Activated B cell treated with CpG ODN at 0.5 μM for 24 hours (primary cell): ENCODE results near the gene GPATCH2. TPM values are rescaled to one million over a fixed set of nuclear protein-coding genes. Genes with fewer than 3 reads are reported as not detected.

ENCODE experiments used
- ATAC-seq: fragments of 200-7000 bp; cut with Tn5 transposase; one replicate; pipeline ENCODE4 v1.10.0; 2021; ENCODE audit warnings: low read depth, mild to moderate bottlenecking, moderate library complexity
- CTCF ChIA-PET: fragments of 350-600 bp; sonication (Branson Sonifier 250); formaldehyde crosslinking; loops from one replicate; lab custom pipeline; 2021; ENCODE audit warnings: antibody characterized with exemption; lab: Charles Lee
- POLR2A ChIA-PET: fragments of 350-600 bp; sonication (Branson Sonifier 250); formaldehyde crosslinking; loops from one replicate; lab custom pipeline; 2021; ENCODE audit warnings: antibody characterized with exemption; lab: Charles Lee
- DNase-seq: peaks from one replicate; pipeline ENCODE4 v3.0.0; 2022
- H3K27ac Mint-ChIP-seq: one replicate; pipeline ENCODE4 v1.8.0; 2020; ENCODE audit warnings: mixed read lengths
- H3K27me3 Mint-ChIP-seq: one replicate; pipeline ENCODE4 v1.8.0; 2021; ENCODE audit warnings: mixed read lengths
- H3K36me3 Mint-ChIP-seq: one replicate; pipeline ENCODE4 v1.8.0; 2021; ENCODE audit warnings: low read depth, mixed read lengths
- H3K4me1 Mint-ChIP-seq: one replicate; pipeline ENCODE4 v1.8.0; 2021; ENCODE audit warnings: mixed read lengths
- H3K4me3 Mint-ChIP-seq: one replicate; pipeline ENCODE4 v1.8.0; 2020; ENCODE audit warnings: mild to moderate bottlenecking, mixed read lengths
- H3K9me3 Mint-ChIP-seq: one replicate; pipeline ENCODE4 v1.8.0; 2020; ENCODE audit warnings: mixed read lengths
- CTCF ChIP-seq: fragments of 200-600 bp; IDR thresholded peaks from one replicate; pipeline ENCODE4 v1.8.0; 2022; ENCODE audit warnings: antibody characterized with exemption, mild to moderate bottlenecking
- intact Hi-C: fragments of 100-400 bp; cut with micrococcal nuclease; formaldehyde crosslinking; loops from one replicate; pipeline ENCODE4 v1.15.1; 2024
- total RNA-seq: library from RNA; stranded (reverse); gene quantifications from 2 replicates; pipeline ENCODE4 v1.2.3, GENCODE V29; 2022

The GPATCH2 gene
- total RNA-seq, 1 donor from 2014 or later, result 17.5 TPM

- CTCF ChIA-PET, result no interaction called here
- Mint-ChIP-seq H3K27ac (no peak overlapping the region), H3K4me1 (no peaks in the 10 kb centered on the region), H3K4me3 (no peak overlapping the region), H3K36me3 (no peaks in the 10 kb centered on the region), H3K27me3 (no peaks in the 10 kb centered on the region), H3K9me3 (no peaks in the 10 kb centered on the region)
- TF ChIP-seq CTCF, result no peak
- POLR2A ChIA-PET, result no interaction called here
- intact Hi-C loops, result no loop called here
- no peak for DNase-seq
- ATAC-seq, result no peak
Measured at GRCh38 chr1:217534566-217534965, 96.3 kb downstream of the GPATCH2 start.

GRCh38 chr1:217528271-217528670, 102.6 kb downstream of the GPATCH2 start:
- no peak for DNase-seq
- H3K27me3 Mint-ChIP-seq, result no peaks in the 10 kb centered on the region
- no peak for TF ChIP-seq CTCF
- no peaks in the 10 kb centered on the region for H3K4me1 Mint-ChIP-seq
- no peak overlapping the region for H3K27ac Mint-ChIP-seq
- no peaks in the 10 kb centered on the region for H3K9me3 Mint-ChIP-seq
- no peak overlapping the region for H3K4me3 Mint-ChIP-seq
- intact Hi-C loops, result no loop called here
- ATAC-seq, result no peak
- ChIA-PET POLR2A (no interaction called here), CTCF (no interaction called here)
- peaks cover 2% of the 10 kb centered on the region for H3K36me3 Mint-ChIP-seq

GRCh38 chr1:217527151-217527550, 103.7 kb downstream of the GPATCH2 start:
- no peak overlapping the region for H3K4me3 Mint-ChIP-seq
- ATAC-seq, result no peak
- H3K36me3 Mint-ChIP-seq, result peaks cover 2% of the 10 kb centered on the region
- TF ChIP-seq CTCF, result no peak
- CTCF ChIA-PET, result no interaction called here
- no peaks in the 10 kb centered on the region for H3K9me3 Mint-ChIP-seq
- DNase-seq, result no peak
- H3K27me3 Mint-ChIP-seq, result no peaks in the 10 kb centered on the region
- H3K27ac Mint-ChIP-seq, result no peak overlapping the region
- POLR2A ChIA-PET, result no interaction called here
- intact Hi-C loops, result no loop called here
- no peaks in the 10 kb centered on the region for H3K4me1 Mint-ChIP-seq

GRCh38 chr1:217526636-217527035, 104.3 kb downstream of the GPATCH2 start:
- no peak for TF ChIP-seq CTCF
- ChIA-PET POLR2A (no interaction called here), CTCF (no interaction called here)
- Mint-ChIP-seq H3K4me1 (no peaks in the 10 kb centered on the region), H3K27me3 (no peaks in the 10 kb centered on the region), H3K27ac (no peak overlapping the region), H3K9me3 (no peaks in the 10 kb centered on the region), H3K36me3 (peaks cover 2% of the 10 kb centered on the region), H3K4me3 (no peak overlapping the region)
- intact Hi-C loops, result no loop called here
- DNase-seq (no peak), ATAC-seq (no peak)

- CTCF ChIA-PET, result no interaction called here
- POLR2A ChIA-PET, result no interaction called here
- intact Hi-C loops, result no loop called here
Measured at GRCh38 chr1:217525773-217526490, 105.0 kb downstream of the GPATCH2 start.

More at GRCh38 chr1:217525773-217526490, 105.0 kb downstream of the GPATCH2 start:
- Mint-ChIP-seq H3K27me3 (no peaks in the 10 kb centered on the region), H3K27ac (no peak overlapping the region), H3K9me3 (no peaks in the 10 kb centered on the region), H3K4me1 (no peaks in the 10 kb centered on the region), H3K36me3 (peaks cover 2% of the 10 kb centered on the region), H3K4me3 (no peak overlapping the region)
- DNase-seq, result no peak
- TF ChIP-seq CTCF, result no peak
- no peak for ATAC-seq
